GM12864 (cell line): ENCODE data around the gene TCP11L1.

Source experiments
- DNase-seq: peaks from one replicate; pipeline ENCODE4 v3.0.0-alpha.2; 2011; ENCODE audit warnings: low read depth
- H3K4me3 ChIP-seq: 2 replicates; pipeline ENCODE4 v1.5.1; 2011; ENCODE audit warnings: mild to moderate bottlenecking, low read depth, low read length, control low read depth
- TF ChIP-seq, protein P1 (sequence below): IDR thresholded peaks from 2 replicates; pipeline ENCODE4 v1.5.1; 2011; ENCODE audit warnings: low read depth, mild to moderate bottlenecking, moderate library complexity, low read length, control low read depth, inconsistent platforms; ENCODE audit errors: missing control alignments

TCP11L1 gene

DNA sequence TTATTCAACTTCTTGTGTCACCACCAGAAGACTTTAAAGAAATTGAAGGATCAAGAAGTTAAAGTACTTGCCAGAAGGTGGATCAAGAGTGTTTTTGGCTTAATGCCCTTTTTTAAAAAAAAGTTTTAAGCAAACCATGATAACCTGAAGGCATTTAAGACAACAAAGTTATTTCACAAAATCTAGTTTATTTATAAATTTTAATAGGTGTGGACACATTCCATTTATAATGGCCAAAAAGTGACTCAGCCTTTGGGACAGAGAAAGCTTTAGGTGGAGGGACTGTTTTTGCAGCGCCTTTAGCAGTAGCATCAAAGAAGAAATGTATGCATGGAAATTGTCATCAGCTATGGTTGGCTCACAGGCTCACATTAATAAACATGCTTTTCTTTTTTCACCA lies 17.9 kb downstream of the TCP11L1 start:
- TF ChIP-seq, protein P1, sequence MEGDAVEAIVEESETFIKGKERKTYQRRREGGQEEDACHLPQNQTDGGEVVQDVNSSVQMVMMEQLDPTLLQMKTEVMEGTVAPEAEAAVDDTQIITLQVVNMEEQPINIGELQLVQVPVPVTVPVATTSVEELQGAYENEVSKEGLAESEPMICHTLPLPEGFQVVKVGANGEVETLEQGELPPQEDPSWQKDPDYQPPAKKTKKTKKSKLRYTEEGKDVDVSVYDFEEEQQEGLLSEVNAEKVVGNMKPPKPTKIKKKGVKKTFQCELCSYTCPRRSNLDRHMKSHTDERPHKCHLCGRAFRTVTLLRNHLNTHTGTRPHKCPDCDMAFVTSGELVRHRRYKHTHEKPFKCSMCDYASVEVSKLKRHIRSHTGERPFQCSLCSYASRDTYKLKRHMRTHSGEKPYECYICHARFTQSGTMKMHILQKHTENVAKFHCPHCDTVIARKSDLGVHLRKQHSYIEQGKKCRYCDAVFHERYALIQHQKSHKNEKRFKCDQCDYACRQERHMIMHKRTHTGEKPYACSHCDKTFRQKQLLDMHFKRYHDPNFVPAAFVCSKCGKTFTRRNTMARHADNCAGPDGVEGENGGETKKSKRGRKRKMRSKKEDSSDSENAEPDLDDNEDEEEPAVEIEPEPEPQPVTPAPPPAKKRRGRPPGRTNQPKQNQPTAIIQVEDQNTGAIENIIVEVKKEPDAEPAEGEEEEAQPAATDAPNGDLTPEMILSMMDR = no peak
- H3K4me3 ChIP-seq = no peak overlapping the region
- no peak for DNase-seq

DNA sequence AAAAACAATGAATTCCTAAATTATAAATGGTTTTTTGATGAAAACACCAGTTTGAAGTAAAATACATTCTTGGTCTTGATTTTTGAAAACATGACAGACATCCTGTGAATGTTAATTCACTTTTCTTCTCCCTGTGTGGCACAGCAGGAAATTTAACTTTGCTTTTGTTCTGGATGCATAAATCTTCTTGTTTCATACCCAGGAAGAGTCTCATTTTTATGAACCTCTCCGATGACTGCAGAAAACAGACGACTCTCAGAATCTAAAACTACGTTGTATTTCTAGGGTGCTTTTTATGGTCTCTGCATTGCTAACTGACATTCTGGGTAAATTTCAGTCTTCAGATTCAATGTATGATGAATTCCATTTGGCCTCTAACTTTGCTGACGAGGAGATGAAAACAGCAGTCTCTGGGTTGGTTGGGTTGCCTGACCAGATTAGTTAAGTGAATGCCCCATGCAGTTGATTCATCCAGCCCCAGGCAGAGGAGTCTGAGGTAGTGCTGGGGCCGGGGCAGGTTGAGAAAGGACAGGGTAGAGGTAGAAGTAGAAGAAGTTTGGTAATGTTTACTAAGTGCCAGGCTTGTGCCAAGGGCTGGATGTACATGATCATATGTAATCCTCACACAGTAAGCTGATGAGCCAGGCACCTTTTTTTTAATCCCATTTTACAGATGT lies 20.1 kb downstream of the TCP11L1 start:
- no peak for DNase-seq
- TF ChIP-seq, protein P1 = no peak
- H3K4me3 ChIP-seq = no peak overlapping the region

DNA sequence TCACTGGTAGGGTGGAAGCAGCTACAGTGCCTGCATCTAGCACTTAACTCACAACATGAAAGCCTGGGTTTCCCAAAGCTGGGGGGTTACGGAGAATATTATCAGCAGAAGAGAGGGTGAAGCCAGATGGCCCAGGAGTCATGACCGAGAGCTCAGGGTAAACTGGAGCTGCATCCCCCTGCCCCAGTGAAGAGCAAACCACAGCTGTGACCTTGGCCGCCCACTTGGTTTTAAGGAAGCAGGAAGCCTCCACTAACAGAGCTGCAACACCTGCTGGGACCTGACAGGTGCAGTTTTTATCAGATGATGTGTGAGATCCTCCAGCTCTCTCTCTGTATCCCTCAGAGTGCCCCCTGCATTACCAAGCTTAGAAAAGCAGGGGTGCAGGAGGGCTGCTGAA lies 20.9 kb downstream of the TCP11L1 start:
- TF ChIP-seq, protein P1 = no peak
- no peak overlapping the region for H3K4me3 ChIP-seq
- no peak for DNase-seq

DNA sequence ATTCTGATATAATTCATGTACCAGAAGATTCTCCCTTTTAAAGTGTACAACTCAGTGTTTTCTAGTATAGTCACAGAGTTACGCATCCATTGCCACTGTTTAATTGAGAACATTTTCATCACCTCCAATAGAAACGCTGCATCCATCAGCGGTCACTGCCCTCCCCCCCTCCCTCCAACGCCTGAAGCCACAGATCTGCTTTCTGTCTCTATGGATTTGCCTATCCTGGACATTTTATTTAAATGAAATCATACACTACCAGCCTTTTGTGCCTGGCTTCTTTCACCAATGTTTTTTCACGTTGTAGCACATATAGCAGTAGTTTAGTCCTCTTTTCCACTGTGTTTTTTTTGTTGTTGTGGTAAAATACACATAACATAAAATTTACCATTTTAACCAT lies 22.8 kb downstream of the TCP11L1 start:
- TF ChIP-seq, protein P1 = no peak
- no peak for DNase-seq

DNA sequence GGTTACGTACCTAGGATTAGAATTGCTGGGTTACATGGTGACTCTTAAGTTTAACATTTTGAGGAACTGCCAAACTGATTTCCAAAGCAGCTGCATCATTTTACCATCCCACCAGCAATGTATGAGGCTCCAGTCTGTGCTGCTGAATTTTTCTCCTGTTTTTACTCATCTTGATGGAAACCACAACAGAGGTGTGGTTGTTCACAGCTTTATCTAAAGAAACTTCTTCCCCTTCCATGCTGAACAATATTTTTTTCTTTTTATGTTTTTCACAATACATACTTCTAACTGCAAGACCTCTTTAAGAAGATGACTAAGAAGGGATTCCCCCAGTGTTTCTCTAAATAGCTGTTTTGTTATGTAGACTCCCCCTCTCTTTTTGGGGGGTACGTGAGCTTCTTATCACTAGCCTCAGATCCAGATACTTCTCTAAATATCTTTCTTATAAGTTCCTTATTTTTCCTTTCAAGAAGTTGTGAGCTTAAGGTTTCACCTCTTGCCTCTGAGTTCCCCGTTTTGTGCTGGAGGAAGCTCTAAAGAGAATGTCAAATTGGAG lies 24.0 kb downstream of the TCP11L1 start:
- H3K4me3 ChIP-seq = no peak overlapping the region
- TF ChIP-seq, protein P1 = no peak
- DNase-seq = no peak

More for the DNA sequence above, 22.8 kb downstream of the TCP11L1 start:
- H3K4me3 ChIP-seq = no peak overlapping the region

DNA sequence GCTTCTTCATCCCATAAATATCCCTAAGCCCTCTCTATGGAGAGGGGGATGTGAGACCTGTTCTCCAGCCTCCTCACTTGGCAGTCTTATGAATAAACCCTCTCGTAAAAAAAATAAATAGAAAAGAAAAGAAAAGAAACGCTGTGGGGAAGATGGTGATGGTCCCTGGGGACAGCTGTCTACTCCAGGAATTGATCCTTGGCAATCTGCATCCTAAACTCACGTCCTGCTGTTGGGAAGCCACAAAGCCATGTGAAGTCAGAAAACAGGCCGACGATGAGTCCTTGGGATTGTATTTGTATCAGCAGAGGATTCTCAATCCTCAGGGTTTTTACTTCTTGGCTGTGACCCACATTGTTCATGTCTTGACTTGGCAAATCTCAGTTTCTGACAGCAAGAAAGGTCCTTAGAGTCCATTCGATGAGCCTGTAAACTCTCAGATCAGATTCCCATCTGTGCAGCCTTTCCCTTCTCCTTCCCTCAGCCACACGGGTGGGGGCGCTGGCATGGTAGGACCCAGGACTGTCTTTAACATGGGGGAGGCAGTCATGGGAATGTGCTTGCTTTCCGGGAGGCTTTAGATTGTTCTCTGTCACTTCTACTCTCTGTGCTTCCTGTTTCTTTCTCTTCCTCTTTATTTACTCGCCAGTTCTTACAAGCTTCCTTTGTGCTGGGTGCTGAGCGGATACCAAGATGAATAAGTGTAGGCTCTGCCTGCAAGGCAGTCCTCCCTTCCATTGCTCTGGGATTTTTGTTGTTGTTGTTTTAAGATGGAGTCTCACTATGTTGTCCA lies 24.9 kb downstream of the TCP11L1 start:
- DNase-seq = no peak
- H3K4me3 ChIP-seq = no peak overlapping the region; the same call in 1 of the 2 replicates
- TF ChIP-seq, protein P1 = no peak
